Activated effector memory CD4-positive, alpha-beta T cell treated with anti-CD3 and anti-CD28 coated beads, Interleukin-2, amount 50 U/mL, for 16 hours (primary cell): ENCODE data around the gene TMEM176A.

ENCODE experiments used
- DNase-seq: peaks from one replicate; pipeline ENCODE4 v3.0.0-alpha.2; 2020

Gene TMEM176A

DNA sequence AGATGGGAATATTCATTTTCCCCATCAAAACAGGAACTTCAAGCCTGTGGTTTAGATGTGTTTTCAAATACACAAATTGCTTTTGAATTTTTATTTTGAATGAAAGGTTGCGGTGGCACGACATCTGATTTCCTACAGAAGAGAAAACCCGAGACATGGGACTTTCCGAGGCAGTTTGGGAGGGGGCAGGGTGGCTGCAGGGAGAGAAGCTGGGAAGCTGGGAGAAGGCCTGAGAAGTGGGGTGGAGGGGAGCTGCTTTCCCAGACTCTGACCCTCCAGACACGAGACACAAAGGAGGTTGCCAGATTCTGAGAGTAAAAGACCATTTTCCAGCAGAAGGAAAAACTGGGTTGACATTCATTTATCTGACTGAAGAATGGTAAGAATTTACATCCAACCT, 19.6 kb downstream of the TMEM176A start:
- DNase-seq = no peak

DNA sequence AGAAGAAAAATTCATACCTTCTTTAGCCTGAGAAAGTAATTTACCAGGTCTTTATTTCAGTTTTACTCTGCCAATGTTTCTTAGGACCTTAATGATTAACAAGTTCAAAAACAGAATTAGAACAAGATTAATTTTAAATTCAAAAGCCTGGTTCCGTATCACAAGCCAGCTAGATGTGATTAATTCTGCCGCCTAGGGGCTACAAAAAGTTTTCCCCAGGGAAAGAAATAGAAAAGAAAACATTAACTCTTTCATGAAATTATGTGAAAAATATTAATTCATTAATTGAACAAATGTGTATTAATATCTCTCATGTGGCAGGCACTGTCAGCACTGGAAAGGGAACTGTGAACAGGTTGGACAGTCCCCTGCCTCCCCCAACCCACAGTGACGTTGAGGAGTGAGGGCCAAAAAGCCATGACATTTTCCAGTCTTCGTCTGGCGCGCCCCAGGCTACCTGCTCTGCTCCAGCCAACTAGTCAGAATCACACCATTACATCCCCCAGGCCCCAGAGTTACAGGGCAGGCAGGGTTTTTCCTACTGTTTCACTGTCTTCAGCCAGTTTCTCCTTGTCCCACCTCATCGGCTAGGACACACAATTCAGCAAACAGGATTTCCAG, 20.1 kb downstream of the TMEM176A start:
- no peak for DNase-seq

DNA sequence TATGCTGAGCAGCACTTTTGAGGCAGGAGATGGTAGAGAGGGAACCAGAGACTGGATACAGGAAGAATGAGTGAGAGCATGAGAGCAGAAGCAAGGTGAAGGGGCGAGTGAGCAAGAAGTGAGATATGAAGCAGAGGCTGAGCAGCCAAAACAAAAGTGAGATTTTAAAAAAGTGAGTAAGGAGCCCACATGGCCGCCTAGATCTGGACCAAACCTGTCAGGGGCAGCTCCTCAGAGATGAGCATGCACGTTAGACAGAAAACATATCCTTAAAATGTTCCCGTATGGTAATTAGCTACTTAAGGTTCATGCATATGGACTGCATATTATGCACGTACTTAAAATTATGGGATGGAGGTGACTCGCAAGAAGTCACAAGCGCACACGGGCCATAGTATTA, 22.5 kb downstream of the TMEM176A start:
- no peak for DNase-seq

DNA sequence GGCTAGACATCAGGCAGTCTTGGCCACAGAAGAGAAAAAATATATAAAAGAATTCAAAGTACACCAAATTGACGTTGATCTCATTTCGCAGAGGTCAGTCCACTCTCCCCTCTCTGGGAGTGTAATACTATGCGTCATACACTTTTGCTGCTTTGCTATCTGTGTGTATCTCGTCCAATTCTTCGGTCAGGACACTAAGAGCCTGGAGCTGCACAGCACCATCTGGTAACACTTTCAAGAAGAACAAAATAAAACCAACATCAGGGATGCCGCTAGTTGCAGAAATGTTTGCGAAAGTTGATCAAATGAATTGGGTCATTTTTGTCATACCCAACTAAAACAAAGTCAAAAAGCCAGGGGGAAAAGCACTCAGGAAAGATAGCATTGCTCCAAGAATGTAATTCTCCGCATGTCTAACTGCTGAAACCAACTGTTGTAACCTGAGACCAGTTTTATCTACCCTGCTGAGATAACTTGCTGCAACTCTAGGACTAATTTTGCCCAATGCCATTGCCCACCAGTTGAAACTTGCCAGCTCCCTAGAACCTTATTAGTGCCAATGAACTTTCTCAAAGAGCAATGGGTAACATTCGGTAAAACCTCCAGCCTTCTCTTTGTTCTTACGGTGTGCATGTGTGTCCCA, 23.0 kb downstream of the TMEM176A start:
- DNase-seq = no peak

DNA sequence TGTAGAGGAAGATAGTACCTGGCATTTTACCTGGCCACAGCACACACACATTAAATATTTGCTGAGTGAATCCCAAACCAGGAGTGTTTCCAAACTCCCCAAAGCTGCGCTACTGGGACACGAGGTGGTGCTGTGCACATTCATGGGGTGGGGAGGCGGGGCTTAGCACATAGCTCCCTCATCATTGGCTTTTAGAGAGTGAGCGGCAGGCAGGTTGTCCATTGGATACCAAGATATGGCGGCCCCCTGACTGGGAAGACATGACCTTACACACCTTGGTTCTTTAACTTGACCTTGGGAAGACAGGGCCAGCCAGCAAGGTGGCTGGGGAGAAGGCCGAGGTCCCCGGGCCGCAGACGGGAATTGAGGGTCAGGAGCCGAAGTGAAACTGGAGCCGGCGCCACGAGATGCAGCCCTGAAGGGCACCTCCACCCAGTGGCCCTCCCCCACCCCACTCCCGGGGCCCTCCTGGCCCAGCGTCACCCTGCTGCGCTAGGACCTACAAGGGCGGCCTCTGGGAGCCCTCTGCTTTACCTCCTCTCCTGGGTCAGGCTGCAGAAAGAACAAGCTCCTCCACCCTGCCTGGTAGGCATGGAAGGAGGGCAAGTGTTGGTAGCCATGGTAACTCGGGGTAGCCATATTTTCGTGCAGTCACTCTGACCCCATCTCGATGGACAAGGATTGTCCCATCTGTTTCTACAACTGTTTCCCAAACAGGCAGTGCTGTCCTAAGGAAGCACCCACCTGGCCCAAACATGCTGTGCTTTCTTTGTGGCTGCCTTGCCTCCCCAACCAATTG, 24.0 kb downstream of the TMEM176A start:
- no peak for DNase-seq

DNA sequence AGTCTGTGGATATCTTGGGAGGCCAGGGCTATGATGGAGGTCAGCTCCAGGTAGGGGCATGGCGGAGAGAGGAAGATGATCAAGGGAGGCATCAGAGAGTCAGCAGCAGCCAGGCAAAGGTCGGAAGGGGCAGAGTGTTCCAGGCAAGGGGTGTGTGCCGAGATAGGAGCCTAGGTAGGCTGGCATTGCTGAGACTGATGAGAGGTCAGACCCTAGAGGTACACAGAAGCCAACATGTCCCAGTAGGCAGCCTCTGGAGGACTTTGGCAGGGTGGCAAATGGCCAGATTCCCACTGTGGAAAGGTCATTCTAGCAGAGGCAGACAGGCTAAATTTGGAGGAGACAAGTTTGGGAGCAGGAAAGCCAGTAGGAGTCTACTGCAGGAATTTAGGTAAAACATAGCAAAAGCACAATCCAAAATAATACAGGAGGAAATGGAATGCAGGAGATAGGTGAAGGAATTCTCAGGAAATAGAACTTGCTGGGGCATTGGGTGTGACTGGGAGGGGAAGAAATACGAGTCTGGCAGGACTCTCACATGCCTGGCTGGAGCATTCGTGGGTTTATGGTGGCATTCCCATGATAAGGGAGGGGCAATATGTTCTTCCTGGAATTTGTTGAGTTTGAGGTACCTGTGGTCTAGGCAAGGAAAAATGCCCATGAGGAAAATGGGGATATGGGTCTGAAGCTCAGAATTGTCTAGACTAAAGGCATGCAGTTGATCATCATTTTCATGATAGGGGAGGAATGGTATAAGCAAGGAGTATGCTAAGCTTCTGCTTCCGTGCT, 25.7 kb downstream of the TMEM176A start:
- no peak for DNase-seq

DNA sequence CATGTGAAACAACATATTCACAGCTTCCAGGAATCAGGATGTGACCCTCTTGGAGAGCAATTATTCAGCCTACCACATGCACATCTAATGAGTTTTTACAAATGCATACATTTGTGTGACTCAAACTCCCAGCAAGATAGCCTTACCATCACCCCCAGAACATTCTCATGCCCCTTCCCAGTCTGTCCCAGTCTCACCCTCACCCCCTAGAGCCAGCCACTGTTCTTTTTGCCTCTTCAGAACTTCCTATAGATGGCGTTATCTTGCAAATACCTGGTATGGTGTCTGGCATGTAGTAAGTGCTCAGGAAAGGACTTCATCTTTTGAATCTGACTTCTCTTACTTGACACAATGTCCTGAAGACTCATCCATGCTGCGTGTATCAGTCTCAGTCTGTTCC, 27.8 kb downstream of the TMEM176A start:
- DNase-seq = no peak

DNA sequence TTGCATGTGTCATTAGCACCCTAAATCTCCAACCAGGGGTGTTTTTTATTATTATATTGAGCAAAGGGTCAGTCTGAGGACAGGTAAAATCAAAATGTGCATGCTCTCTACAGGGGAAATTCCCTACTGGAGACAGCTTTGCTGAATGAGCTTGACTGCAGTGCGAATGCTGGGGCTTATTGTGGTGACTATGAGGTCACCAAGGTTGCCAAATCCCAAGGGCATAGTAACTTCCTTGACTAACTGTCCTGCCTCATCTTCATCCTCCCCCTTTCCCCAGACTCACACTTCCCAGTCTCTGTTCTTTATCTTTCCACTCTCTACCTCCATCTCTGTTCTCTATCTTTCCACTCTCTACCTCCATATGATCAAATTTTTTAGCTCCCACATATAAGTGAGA, 28.9 kb downstream of the TMEM176A start:
- no peak for DNase-seq

DNA sequence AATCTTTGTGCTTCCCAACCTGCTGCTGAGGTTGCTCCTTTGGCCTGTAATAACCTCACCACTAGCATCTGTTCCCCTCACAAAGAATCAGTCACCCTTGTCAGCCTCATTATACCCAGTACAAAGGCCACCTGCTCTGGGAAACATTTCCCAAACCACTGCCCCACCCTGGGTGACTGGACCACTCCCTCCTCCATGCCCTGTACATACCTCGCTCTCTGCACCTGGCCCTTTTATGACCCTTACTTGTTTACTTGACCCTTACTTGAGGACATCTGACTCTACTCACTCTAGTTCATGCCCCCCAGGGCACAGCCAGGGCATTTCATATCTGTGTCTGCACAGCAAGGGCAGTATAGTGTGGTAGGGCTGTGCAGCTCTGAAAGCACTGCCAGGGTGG, 30.4 kb downstream of the TMEM176A start:
- no peak for DNase-seq

DNA sequence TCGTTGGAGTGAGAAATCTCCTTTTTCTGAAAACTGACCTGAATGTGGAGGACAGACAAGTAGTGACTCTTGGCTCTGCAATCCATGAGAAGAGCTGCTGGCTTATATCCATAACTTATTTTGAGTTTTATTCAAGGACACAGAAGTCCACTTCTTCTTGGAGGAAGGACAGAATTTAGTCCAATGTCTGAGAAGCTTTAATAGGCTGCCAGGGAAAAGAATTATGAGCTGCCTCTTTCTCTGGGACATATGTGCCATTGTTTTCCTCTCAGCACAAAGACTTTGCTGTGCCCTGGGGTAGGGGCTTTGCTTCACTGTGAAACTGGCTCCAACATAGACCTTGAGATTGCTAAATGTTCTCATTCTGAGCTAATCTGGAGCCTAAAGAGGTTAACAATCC, 31.3 kb downstream of the TMEM176A start:
- no peak for DNase-seq

DNA sequence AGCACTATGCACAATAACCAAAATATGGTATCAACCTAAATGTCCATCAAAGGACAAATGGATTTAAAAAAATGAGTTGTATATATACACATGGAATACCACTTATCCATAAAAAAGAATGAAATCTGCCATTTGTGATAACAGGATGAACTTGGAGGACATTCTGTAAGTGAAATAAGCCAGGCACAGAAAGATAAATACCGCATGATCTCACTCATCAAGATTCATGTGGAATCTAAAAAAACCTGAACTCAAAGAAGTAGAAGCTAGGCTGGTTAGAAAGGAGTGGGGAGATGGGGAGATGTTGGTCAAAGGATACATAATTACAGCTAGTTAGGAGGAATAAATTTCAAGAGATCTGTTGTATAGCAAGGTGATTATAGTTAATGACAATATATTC, 34.5 kb downstream of the TMEM176A start:
- no peak for DNase-seq

DNA sequence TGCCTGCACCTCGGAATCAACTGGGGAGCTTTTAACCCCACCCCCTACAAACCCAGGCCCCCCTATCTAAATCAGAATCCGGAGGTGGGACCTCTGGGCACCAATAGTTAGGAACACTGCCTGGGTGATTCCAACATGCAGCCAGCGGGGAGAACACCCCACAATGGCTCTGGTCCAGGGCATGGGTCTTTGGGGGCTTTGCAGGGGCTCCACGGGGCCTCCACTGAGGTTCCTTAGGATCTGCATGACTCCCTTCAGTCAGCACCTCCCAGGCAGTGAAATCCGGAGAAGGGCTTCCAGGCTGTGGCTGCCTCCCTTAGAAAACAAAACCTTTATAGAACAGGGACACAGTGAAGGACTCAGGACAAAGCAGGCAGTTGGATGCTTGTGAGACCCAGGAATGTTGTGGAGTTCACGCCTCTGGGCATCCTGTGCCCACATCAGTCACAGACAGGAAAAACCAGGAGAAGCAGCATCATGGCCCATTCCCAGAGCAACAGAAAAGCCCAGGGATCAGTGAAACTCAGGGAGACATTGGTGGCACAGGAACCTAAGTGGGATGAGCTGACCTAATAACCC, 35.2 kb downstream of the TMEM176A start:
- no peak for DNase-seq

DNA sequence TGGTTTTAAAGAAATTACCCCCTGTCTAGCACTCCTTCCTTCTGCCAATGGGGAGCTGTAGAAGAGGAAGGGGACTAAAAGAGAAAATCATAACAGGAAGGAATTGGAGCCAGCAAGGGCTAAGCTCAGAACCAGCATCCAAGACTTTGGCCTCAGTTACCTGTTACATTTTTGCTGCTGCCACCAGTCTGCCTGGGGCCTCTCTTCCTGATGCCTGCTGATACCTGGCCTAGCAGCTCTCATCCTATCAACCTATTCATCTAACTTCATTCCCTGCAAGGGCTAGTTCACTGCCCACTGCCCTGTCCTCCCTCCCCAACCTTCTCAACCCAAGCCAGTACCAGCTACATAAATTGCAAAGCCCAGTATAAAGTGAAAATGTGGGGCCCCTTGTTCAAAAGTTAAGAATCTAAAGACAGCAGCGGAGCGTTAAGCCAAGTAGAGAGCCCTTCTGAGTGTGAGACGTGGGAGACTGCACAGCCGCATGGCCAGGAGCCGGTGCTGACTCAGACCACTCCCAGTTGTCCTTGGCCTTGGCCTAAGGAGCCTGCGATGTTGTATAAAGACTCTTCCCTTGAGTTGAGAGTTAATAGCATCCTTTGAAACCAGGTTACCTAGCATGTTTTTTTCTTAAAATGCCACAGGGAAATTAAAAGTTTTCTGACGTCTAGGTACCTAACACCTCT, 38.5 kb downstream of the TMEM176A start:
- no peak for DNase-seq

DNA sequence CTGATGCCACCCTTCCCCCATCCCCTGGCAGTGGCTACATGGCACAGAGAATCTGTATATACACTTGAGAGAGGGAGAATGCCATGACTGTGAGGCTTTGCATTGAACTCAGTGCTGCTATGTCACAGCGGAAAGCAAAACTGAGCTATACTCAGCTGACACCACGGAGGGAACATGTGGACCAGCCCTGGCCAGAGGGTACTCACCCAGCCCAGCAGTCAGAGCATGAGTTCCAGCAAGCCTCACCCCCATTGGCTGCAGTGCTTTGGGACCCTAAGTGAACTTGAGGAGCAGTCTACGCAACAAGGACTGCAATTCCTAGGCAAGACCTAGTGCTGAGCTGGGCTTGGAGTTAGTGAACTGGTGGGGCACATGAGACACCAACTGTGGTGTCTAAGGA, 41.4 kb downstream of the TMEM176A start:
- DNase-seq = no peak

DNA sequence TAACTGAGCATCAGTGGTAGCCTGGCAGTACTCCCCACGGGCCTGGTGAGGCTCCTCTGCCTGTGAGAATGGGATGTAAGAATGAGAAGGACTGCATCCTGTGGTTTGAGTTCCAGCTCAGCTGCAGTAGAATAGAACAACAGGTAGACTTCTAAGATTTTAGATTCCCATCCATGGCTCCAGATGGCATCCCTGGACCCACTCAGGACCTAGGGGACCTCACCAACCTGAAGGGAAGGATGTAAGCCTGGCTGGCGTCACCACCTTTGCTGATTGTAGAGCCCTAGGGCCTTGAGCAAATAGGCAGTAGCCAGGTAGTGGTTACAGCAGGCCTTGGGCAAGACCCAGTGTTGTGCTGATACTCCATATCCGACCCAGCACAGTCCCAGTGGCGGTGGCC, 42.1 kb downstream of the TMEM176A start:
- DNase-seq = no peak

DNA sequence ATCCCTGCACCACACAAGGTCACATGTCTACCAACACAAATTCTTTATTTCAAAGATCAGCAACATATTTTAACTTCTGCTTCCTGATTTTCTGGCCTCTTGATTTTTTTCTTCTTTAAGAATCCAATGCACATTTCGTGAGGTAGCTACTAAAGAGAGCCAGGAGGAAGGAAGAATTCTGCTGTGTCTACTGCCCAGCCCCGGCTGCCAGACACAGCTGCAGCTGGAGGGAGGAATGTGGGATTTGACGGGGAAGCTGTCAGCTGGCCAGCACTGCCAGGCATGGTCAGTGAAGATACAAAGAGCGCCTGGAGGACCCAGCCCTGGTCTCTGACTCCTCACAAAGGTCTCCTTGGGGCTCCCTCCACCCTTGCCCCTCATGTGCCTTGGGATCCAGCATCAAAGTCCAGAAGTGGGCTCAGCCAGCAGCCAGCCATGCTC, 44.9 kb downstream of the TMEM176A start:
- no peak for DNase-seq

DNA sequence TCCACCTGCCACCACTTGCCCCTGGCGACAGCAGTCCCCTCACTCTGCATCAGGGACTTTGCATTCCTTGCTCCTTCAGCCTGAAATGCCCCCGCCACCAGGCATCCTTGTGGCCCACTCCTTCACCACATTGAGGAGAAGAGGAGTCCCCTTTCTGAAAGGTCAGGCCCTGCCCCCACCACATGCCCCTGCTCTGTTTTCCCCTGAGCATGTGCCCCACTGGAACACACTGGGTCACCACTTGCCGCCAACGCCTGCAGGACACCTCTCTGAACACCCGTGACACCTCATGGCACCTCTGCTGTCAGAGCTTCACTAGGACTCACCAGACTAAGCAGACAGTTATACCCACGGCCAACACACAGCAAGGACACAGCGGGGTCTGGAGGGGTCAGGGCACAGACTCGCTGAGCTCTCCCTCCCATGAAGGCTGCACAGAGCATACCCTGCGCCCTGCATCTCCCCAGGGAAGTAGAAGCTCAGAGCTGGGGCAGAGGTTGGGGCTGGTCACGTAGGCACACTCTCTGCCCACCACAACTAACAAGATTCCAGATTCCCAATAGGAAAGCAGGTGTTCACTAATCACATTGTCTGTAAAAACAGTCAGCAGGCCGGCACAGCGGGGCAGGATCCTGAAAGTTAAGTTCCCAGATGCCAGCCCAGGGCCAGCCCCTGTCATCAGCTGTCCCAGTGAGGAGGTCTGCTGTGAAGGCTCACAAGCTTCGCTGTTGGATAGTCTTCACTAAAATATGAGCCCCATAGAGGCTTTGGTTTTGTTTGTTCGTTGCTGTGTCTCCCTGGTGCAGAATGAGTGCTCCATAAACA, 45.9 kb downstream of the TMEM176A start:
- DNase-seq = no peak

DNA sequence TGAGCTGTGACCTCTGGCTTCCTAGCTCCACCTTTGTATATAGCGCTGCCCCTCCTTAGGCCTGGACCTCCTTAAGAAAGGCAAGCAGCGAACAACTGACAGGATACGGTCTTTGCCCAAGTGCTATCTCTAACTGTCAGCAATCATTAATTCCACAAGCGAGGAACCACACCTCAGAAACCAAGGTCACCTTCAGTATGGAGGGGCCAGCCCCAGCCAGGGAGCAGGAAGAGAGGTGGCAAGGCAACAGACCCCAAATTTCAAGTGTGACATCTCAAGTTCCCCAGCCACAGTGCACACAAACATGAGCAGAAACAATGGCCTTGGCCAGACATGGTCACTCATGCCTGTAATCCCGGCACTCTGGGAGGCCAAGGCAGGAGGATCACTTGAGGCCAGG, 47.0 kb downstream of the TMEM176A start:
- no peak for DNase-seq

DNA sequence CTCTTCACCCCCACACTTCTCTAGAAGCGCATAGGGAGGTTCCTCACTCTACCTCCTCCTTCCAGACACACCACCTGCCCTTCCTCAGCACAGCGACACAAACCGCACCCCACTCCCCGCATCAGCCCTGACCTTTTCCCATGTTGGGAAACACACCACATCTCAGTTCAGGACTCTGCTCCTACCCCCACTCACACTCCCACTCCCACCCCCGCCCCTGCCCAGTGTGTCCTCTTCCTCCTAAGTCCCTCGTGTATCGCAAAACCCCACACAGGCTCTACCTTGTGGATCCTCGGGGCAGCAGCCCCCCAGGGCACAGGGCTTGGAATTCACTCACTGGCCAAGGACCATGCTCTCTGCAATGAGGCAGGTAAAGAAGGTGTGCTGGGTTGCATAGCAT, 47.5 kb downstream of the TMEM176A start:
- no peak for DNase-seq

DNA sequence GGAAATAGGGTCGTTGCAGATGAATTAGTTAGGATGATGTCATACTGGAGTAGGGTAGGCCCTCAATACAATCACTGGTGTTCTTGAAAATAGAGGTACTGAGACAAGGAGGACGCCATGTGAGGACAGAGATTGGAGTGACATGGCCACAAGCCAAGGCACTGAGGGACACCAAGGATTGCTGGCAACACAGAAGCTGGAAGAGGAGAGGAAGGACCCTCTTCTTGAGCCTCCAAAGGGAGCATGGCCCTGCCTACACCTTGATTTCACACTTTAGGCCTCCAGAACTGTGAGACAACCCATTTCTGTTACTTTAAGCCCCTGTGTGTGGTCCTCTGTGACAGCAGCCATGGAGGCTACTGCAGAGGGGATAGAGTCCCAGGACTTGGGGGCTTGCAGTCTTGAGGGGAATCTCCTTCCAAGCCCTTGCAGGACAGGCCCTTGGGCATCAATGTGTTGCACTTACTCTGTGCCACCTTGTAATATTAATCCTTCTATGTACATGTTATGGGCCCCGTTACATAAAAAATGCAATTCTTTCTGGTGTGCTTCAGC, 48.1 kb downstream of the TMEM176A start:
- DNase-seq = no peak

DNA sequence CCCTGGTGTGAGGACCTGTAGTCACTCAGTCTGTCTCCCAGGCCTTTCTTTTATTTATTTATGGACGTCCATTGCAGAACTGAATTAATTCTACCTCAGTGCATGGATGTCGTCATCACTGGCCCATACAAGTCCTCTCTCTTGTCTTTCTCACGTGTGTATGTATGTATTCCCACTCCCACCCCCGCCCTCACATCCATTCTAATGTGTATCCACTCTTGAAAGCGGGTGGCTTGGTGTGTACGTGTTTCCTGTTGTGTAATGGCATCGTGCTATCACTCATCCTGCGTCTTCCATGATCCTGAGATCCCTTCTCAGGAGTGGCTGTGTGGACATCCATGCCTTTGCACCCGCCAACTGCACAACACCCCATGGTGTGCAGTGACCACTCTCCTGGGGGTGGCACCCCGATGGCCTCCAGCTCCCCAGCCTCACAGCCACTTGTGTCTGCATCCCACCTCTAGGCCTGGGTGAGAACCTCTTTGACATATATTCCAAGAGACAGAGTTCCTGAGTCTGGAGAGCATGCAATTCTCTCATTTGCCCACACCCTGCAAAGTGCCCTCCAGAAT, 48.7 kb downstream of the TMEM176A start:
- DNase-seq = no peak
